ENCODE results near the gene CAPZB.
A peak's percentile ranks its signal among the peaks of the same experiment; 100 is the strongest.

CAPZB gene

DNA sequence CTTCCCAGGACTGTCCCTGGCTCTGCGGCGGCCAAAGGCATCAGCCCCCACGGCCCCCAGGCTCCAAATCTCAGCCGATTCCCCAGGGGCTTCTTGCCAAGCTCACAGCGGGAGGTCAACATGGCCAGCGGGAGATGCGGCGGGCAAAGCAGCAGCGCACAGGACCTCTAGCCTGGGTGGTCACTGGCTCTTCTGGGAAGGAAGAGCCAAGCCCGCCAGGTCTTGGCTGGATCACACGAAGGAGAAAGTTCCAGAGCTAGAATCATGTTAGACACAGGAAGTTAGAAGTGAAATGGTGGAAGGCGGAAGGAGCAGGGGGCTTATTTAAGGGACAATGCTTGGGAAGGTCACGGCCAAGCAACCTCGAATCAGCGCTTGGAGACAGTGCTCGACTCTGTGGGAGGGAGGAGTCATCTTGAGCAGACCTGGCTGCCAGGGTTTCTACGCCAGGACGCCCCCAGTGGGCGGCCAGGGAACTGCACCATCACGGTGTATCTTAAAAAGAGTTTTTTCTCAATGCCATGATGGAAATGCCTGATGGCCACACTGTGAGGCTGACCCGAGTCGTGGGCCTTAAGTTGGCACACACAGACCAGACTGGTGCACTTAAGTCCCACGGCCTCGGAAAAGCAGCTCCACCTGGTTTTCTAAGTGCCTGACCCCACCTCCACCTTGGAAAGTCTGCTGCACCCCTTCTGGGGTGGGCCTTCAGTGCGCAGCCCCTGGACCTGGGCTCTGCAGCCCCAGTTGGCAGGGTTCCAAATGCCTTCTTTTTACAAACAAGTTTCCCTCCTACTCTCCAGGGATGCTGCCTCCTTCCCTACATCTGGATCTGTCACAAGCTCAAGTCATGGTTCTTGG lies 143.9 kb downstream of the CAPZB start:
- DNase-seq (ENCODE audit: low read depth in 1 of 2, low spot score in 1 of 2) = peak in 1 of 2 experiments; percentile 64
- TF ChIP-seq REST (IDR thresholded peaks at IDR 0.05; ENCODE audit: insufficient replicate concordance, low read depth) (no peak), GABPA (IDR thresholded peaks at IDR 0.05; ENCODE audit: low read depth) (no peak), CTCF (IDR thresholded peaks at IDR 0.05; ENCODE audit: insufficient read depth, low read length) (peak; percentile 95)
- no peaks in the 10 kb centered on the region for H3K27me3 ChIP-seq (ENCODE audit: insufficient read depth, poor library complexity, severe bottlenecking)
- H3K27ac ChIP-seq (replicated peaks) = no peak overlapping the region
- no peak overlapping the region for H3K4me3 ChIP-seq (replicated peaks; ENCODE audit: insufficient read depth, low read length)

GRCh38 chr1:19340387-19340937 lies 144.9 kb downstream of the CAPZB start:
- no peak for TF ChIP-seq SPI1 (IDR thresholded peaks at IDR 0.05; ENCODE audit: borderline replicate concordance, low read depth)
- TF ChIP-seq GABPA (IDR thresholded peaks at IDR 0.05; ENCODE audit: low read depth) = no peak
- TF ChIP-seq REST (IDR thresholded peaks at IDR 0.05; ENCODE audit: insufficient replicate concordance, low read depth) = no peak
- no peak for TF ChIP-seq CTCF (IDR thresholded peaks at IDR 0.05; ENCODE audit: insufficient read depth, low read length)
- no peak for TF ChIP-seq POLR2AphosphoS5 (IDR thresholded peaks at IDR 0.05; ENCODE audit: low read depth)
- no peak overlapping the region for H3K4me3 ChIP-seq (replicated peaks; ENCODE audit: insufficient read depth, low read length)
- H3K27me3 ChIP-seq (ENCODE audit: insufficient read depth, poor library complexity, severe bottlenecking) = no peaks in the 10 kb centered on the region
- no peak overlapping the region for H3K27ac ChIP-seq (replicated peaks)
- no peak for DNase-seq (ENCODE audit: low read depth in 1 of 2, low spot score in 1 of 2)

GRCh38 chr1:19339214-19339861 lies 146.0 kb downstream of the CAPZB start:
- TF ChIP-seq CTCF (IDR thresholded peaks at IDR 0.05; ENCODE audit: insufficient read depth, low read length) (no peak), POLR2AphosphoS5 (IDR thresholded peaks at IDR 0.05; ENCODE audit: low read depth) (no peak), REST (IDR thresholded peaks at IDR 0.05; ENCODE audit: insufficient replicate concordance, low read depth) (no peak), SPI1 (IDR thresholded peaks at IDR 0.05; ENCODE audit: borderline replicate concordance, low read depth) (no peak), GABPA (IDR thresholded peaks at IDR 0.05; ENCODE audit: low read depth) (no peak)
- no peak for DNase-seq (ENCODE audit: low read depth in 1 of 2, low spot score in 1 of 2)
- Histone ChIP-seq H3K27ac (replicated peaks) (no peak overlapping the region), H3K27me3 (ENCODE audit: insufficient read depth, poor library complexity, severe bottlenecking) (no peaks in the 10 kb centered on the region), H3K4me3 (replicated peaks; ENCODE audit: insufficient read depth, low read length) (no peak overlapping the region)
